ENCODE data around the gene CSTF2.

DNA sequence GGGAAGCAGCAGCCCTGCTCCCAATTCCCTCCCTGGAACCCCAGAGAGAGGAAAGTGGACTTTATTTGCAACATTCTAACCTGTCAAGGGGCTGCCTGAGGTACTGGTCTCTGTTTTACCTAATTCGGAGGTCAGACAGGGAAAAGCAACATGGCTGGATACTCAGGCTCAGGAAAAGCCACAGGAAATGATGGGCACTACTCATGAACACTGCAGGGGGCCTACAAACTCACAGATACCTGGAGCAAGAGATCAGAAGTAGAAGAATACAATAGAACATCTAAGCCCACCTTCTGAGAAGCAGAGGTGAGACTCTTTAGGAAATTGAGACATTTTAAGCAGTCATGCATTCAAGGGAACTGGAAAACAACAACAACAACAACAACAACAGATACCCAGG, 15.4 kb upstream of the CSTF2 start:
- TF ChIP-seq, protein P1, sequence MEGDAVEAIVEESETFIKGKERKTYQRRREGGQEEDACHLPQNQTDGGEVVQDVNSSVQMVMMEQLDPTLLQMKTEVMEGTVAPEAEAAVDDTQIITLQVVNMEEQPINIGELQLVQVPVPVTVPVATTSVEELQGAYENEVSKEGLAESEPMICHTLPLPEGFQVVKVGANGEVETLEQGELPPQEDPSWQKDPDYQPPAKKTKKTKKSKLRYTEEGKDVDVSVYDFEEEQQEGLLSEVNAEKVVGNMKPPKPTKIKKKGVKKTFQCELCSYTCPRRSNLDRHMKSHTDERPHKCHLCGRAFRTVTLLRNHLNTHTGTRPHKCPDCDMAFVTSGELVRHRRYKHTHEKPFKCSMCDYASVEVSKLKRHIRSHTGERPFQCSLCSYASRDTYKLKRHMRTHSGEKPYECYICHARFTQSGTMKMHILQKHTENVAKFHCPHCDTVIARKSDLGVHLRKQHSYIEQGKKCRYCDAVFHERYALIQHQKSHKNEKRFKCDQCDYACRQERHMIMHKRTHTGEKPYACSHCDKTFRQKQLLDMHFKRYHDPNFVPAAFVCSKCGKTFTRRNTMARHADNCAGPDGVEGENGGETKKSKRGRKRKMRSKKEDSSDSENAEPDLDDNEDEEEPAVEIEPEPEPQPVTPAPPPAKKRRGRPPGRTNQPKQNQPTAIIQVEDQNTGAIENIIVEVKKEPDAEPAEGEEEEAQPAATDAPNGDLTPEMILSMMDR (conservative IDR thresholded peaks at IDR 0.05; ENCODE audit: low read length) = no peak
- no peak for TF ChIP-seq EZH2phosphoT487 (IDR thresholded peaks at IDR 0.05; ENCODE audit: borderline replicate concordance)

Measured in Loucy (cell line).